Type B pancreatic cell (in vitro differentiated cells): ENCODE measurements around the gene ANKRD6. TPM values are rescaled to one million over a fixed set of nuclear protein-coding genes. Genes with fewer than 3 reads are reported as not detected.
"Not testable (repeated sequence)": the region's sequence is repeated elsewhere in the genome, so short reads cannot be mapped to it uniquely, and the experiment has no call there.

Experiments
- DNase-seq: peaks from one replicate; pipeline ENCODE4 v3.0.0; 2021; ENCODE audit warnings: mixed read lengths; ENCODE audit not compliant: unreplicated experiment; ENCODE audit errors: extremely low spot score
- H3K27ac Mint-ChIP-seq: 2 replicates; pipeline ENCODE4 v1.8.0; 2021; ENCODE audit warnings: mild to moderate bottlenecking, mixed read lengths
- H3K27me3 Mint-ChIP-seq: 2 replicates; pipeline ENCODE4 v1.8.0; 2021; ENCODE audit warnings: mixed read lengths
- H3K36me3 Mint-ChIP-seq: 2 replicates; pipeline ENCODE4 v1.8.0; 2021; ENCODE audit warnings: mixed read lengths
- H3K4me1 Mint-ChIP-seq: one replicate; pipeline ENCODE4 v1.8.0; 2021; ENCODE audit warnings: mixed read lengths; ENCODE audit not compliant: unreplicated experiment
- H3K4me3 Mint-ChIP-seq: 2 replicates; pipeline ENCODE4 v1.8.0; 2021; ENCODE audit warnings: mild to moderate bottlenecking, mixed read lengths
- H3K9me3 Mint-ChIP-seq: 2 replicates; pipeline ENCODE4 v1.8.0; 2021; ENCODE audit warnings: mixed read lengths
- CTCF ChIP-seq: fragments of 200-600 bp; sonication (generic); conservative IDR thresholded peaks from 2 replicates; pipeline ENCODE4 v1.5.0; 2021; ENCODE audit warnings: antibody characterized with exemption, mild to moderate bottlenecking
- total RNA-seq: library from RNA; stranded (reverse); gene quantifications from 2 replicates; pipeline ENCODE4 v1.2.1, GENCODE V29; 2021; ENCODE audit warnings: low replicate concordance

Gene ANKRD6
- total RNA-seq, 1 donor from 2014 or later = 34.0 TPM

DNA sequence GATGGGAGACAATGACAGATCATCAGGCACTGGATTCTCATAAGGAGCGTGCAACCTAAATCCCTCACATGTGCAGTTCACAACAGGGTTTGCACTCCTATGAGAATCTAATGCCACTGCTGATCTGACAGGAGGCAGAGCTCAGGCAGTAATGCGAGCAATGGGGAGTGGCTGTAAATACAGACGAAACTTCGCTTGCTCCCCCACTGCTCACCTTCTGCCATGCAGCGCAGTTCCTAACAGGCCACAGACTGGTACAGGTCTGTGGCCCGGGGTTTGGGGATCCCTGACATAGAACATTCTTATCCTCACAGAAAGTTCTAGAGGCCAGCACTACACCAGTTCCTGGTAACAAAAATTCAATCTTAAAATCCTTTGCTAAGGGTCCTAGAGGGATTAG lies 44.1 kb upstream of the ANKRD6 start:
- H3K27ac Mint-ChIP-seq = no peak overlapping the region
- H3K36me3 Mint-ChIP-seq = peaks cover 3% of the 10 kb centered on the region
- H3K9me3 Mint-ChIP-seq = no peaks in the 10 kb centered on the region
- TF ChIP-seq CTCF = no peak
- H3K4me1 Mint-ChIP-seq = no peaks in the 10 kb centered on the region
- no peak for DNase-seq
- no peaks in the 10 kb centered on the region for H3K27me3 Mint-ChIP-seq
- no peak overlapping the region for H3K4me3 Mint-ChIP-seq

GRCh38 chr6:89392823-89393222 lies 40.1 kb upstream of the ANKRD6 start:
- TF ChIP-seq CTCF = no peak
- H3K4me1 Mint-ChIP-seq = no peaks in the 10 kb centered on the region

GRCh38 chr6:89393659-89394058 lies 39.3 kb upstream of the ANKRD6 start:
- Mint-ChIP-seq H3K4me1 (no peaks in the 10 kb centered on the region), H3K36me3 (no peaks in the 10 kb centered on the region), H3K4me3 (no peak overlapping the region), H3K27ac (no peak overlapping the region), H3K9me3 (no peaks in the 10 kb centered on the region), H3K27me3 (no peaks in the 10 kb centered on the region)
- DNase-seq = no peak
- TF ChIP-seq CTCF = no peak

More at GRCh38 chr6:89392823-89393222, 40.1 kb upstream of the ANKRD6 start:
- DNase-seq = no peak
- H3K4me3 Mint-ChIP-seq = no peak overlapping the region
- H3K36me3 Mint-ChIP-seq = no peaks in the 10 kb centered on the region
- no peak overlapping the region for H3K27ac Mint-ChIP-seq
- no peaks in the 10 kb centered on the region for H3K9me3 Mint-ChIP-seq
- no peaks in the 10 kb centered on the region for H3K27me3 Mint-ChIP-seq

GRCh38 chr6:89397884-89398283 lies 35.1 kb upstream of the ANKRD6 start:
- H3K27me3 Mint-ChIP-seq, H3K36me3 Mint-ChIP-seq, DNase-seq, H3K27ac Mint-ChIP-seq, H3K4me1 Mint-ChIP-seq, H3K4me3 Mint-ChIP-seq, H3K9me3 Mint-ChIP-seq: not testable (repeated sequence)
- TF ChIP-seq CTCF = peak; percentile 53

- Mint-ChIP-seq H3K4me1 (peaks cover 4% of the 10 kb centered on the region), H3K9me3 (no peaks in the 10 kb centered on the region), H3K4me3 (no peak overlapping the region), H3K27me3 (no peaks in the 10 kb centered on the region), H3K36me3 (no peaks in the 10 kb centered on the region), H3K27ac (no peak overlapping the region)
- TF ChIP-seq CTCF = no peak
- DNase-seq = no peak
These were observed 34.0 kb upstream of the ANKRD6 start for GRCh38 chr6:89398762-89399525.
